AG09309 (cell line): ENCODE data around the gene FGFR4.

Source experiments
- DNase-seq: peaks from one replicate; pipeline ENCODE4 v3.0.0-alpha.2; 2010; ENCODE audit warnings: low read depth
- H3K4me3 ChIP-seq: 2 replicates; pipeline ENCODE4 v1.5.1; 2011; ENCODE audit warnings: mild to moderate bottlenecking, low read depth, low read length, moderate library complexity; ENCODE audit not compliant: control insufficient read depth
- TF ChIP-seq, protein P1 (sequence below): IDR thresholded peaks from 2 replicates; pipeline ENCODE4 v1.5.1; 2011; ENCODE audit warnings: mild to moderate bottlenecking, low read depth, low read length, inconsistent platforms; ENCODE audit not compliant: insufficient read depth, control insufficient read depth; ENCODE audit errors: missing control alignments

FGFR4 gene

GRCh38 chr5:177131019-177131320, 44.3 kb downstream of the FGFR4 start:
- no peak for DNase-seq
- TF ChIP-seq, protein P1, sequence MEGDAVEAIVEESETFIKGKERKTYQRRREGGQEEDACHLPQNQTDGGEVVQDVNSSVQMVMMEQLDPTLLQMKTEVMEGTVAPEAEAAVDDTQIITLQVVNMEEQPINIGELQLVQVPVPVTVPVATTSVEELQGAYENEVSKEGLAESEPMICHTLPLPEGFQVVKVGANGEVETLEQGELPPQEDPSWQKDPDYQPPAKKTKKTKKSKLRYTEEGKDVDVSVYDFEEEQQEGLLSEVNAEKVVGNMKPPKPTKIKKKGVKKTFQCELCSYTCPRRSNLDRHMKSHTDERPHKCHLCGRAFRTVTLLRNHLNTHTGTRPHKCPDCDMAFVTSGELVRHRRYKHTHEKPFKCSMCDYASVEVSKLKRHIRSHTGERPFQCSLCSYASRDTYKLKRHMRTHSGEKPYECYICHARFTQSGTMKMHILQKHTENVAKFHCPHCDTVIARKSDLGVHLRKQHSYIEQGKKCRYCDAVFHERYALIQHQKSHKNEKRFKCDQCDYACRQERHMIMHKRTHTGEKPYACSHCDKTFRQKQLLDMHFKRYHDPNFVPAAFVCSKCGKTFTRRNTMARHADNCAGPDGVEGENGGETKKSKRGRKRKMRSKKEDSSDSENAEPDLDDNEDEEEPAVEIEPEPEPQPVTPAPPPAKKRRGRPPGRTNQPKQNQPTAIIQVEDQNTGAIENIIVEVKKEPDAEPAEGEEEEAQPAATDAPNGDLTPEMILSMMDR: no peak
- H3K4me3 ChIP-seq: no peak overlapping the region

DNA sequence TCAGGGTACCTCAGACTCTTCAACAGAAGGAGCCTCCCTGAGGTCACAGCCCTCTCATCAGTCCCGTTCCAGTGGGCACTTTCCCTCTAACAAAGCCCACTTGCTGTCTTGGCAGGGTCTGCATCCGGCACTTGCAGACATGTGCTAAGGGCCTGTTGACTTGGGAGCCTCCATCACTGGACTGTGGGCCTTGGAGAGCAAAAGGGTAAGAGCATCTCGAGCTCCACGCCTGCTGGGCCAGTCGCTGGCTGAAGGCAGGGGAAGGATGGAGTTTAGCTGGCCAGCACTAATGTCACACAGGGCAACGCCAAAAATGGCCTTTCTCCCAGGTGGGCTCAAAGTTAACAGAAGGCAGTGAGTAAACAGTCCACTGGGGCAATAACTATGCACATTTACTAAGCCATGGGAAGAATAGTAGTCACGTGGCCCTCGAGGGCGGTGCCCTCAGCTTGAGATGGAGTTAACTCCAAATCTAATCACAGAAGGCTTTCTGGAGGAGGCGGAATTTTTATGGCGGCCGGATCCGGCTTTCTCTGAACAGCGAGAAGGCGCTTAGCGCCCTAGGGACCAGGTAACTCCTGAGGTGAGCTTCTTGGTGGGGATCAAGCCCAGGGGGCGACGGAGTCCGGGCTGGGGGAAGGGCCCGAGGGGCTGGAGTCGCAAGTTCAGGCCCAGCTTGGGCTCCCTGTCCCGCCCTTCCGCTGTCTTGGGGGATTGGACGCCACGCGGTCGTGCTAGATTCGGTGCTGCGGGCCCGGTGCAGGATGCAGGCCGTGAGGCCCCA, 44.8 kb downstream of the FGFR4 start:
- DNase-seq: no peak
- no peak overlapping the region for H3K4me3 ChIP-seq
- TF ChIP-seq, protein P1: no peak

GRCh38 chr5:177132136-177133095, 45.7 kb downstream of the FGFR4 start:
- H3K4me3 ChIP-seq: peak overlapping the region; percentile 10; the same call in 1 of the 2 replicates
- DNase-seq: no peak
- TF ChIP-seq, protein P1: no peak

GRCh38 chr5:177133096-177133852, 46.6 kb downstream of the FGFR4 start, which contains the start of gene NSD1:
Gene NSD1, plus strand, starts transcription at chr5:177133773. Its CDS starts 1,331 bp downstream, at chr5:177135104.
- TF ChIP-seq, protein P1: no peak
- peak within 1 kb of the TSS; percentile 53 for H3K4me3 ChIP-seq
- DNase-seq: no peak

DNA sequence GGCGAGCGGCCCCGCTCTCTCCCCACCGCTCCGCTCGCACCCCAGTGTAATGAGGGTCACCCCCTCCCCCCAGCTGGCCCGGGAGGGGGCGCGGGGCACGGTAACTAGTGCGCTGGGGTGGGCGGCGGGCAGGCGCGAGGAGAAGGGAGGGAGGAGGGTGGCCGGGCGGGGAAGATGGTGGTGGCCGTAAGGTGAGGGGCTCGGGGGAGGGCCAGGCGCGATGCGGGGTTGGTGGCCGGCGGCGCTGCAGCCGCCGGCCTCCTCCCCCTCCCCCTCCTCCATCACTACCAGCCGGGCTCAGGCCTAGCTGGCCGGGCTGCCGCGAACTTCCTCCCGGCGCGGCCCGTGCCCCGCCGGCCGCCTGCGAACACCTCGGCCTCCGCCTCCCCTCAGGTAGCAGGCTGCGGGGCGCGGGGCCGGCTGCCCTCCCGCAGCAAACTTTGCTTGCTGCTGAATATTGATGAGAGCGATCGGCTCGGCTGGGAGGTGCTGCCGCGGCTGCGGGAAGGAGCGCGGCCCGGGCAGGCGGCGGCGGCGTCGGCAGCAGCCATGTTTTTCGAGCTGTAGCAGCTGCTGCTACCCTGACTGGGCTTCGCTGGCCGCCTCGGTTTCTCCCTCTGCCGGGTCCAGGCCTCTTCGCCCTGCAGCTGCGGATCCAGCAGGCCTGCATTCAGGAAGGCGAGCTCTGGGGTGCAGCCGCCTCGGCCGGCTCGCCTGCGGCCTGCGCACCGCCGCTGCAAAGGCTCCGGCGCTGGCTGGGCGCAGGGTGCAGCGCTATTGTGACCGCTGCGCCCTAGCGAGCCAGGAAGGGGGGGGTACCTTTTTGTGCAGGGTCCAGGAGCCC, 47.4 kb downstream of the FGFR4 start:
- peak overlapping the region; percentile 53 for H3K4me3 ChIP-seq
- no peak for DNase-seq
- TF ChIP-seq, protein P1: no peak
